Common myeloid progenitor, CD34-positive (primary cell): ENCODE data around the gene SLC38A10.

Experiments used
- CTCF ChIA-PET: fragments of 350-600 bp; sonication (Branson Sonifier 250); formaldehyde crosslinking; loops from one replicate; lab custom pipeline; 2021; ENCODE audit warnings: antibody characterized with exemption; lab: Charles Lee
- POLR2A ChIA-PET: fragments of 350-600 bp; sonication (Branson Sonifier 250); formaldehyde crosslinking; loops from one replicate; lab custom pipeline; 2021; ENCODE audit warnings: antibody characterized with exemption; lab: Charles Lee
- DNase-seq, 3 donors: peaks; one replicate each; pipeline versions ENCODE4 v3.0.0 to v3.0.0-alpha.2; 2013
- H3K27ac ChIP-seq, 2 experiments: 1 replicate in 1 of 2; 2 replicates in 1 of 2; pipeline ENCODE4 v1.7.0; 2013; ENCODE audit warnings: inconsistent platforms in 2 of 2, low read length in 2 of 2, mild to moderate bottlenecking in 2 of 2, low read depth in 1 of 2, moderate library complexity in 1 of 2; ENCODE audit not compliant: severe bottlenecking in 2 of 2, insufficient read depth in 1 of 2, poor library complexity in 1 of 2
- H3K27me3 ChIP-seq, 5 experiments: replicated peaks in 2 of 5; 1 replicate in 3 of 5; 2 replicates in 2 of 5; pipeline versions ENCODE4 v1.6.1 to v1.7.0; 2013; ENCODE audit warnings: low read length in 4 of 5, mild to moderate bottlenecking in 2 of 5, moderate library complexity in 2 of 5, inconsistent platforms in 1 of 5; ENCODE audit not compliant: insufficient read depth in 5 of 5, control insufficient read depth in 4 of 5
- H3K36me3 ChIP-seq, 4 experiments: 1 replicate in 2 of 4; 2 replicates in 2 of 4; pipeline versions ENCODE4 v1.6.1 to v1.7.0; 2013; ENCODE audit warnings: low read length in 3 of 4, control low read depth in 1 of 4, mild to moderate bottlenecking in 1 of 4; ENCODE audit not compliant: control insufficient read depth in 4 of 4, insufficient read depth in 4 of 4
- H3K4me1 ChIP-seq, 4 experiments: 1 replicate in 3 of 4; 2 replicates in 1 of 4; pipeline versions ENCODE4 v1.6.1 to v1.7.1; 2013; ENCODE audit warnings: low read length in 3 of 4, mild to moderate bottlenecking in 3 of 4, control low read depth in 1 of 4, inconsistent platforms in 1 of 4, moderate library complexity in 1 of 4; ENCODE audit not compliant: control insufficient read depth in 4 of 4, insufficient read depth in 4 of 4; ENCODE audit errors: control extremely low read depth in 1 of 4
- H3K4me3 ChIP-seq, 7 experiments: 1 replicate in 4 of 7; 2 replicates in 3 of 7; pipeline versions ENCODE4 v1.5.1 to v1.7.0; 2013; ENCODE audit warnings: mild to moderate bottlenecking in 7 of 7, low read length in 6 of 7, moderate library complexity in 6 of 7, inconsistent platforms in 2 of 7, low read depth in 2 of 7, control low read depth in 1 of 7; ENCODE audit not compliant: insufficient read depth in 4 of 7, control insufficient read depth in 1 of 7; ENCODE audit errors: extremely low read depth in 1 of 7
- H3K9me3 ChIP-seq, 5 experiments: 1 replicate in 4 of 5; 2 replicates in 1 of 5; pipeline versions ENCODE4 v1.6.1 to v1.7.1; 2013; ENCODE audit warnings: low read length in 4 of 5, mild to moderate bottlenecking in 2 of 5, inconsistent platforms in 1 of 5, low read depth in 1 of 5, moderate library complexity in 1 of 5; ENCODE audit not compliant: control insufficient read depth in 4 of 5, insufficient read depth in 2 of 5; ENCODE audit errors: control extremely low read depth in 1 of 5
- WGBS: methylation state at CpG from one replicate; pipeline ENCODE4 v1.1.5; 2013; ENCODE audit not compliant: insufficient coverage; 5-methylcytosine and 5-hydroxymethylcytosine counted together

Gene SLC38A10

GRCh38 chr17:81213978-81214377, 81.1 kb downstream of the SLC38A10 start:
- 95% methylated on average over 4 of the region's 8 CpGs for WGBS
- Histone ChIP-seq H3K4me1 (peaks cover 0 to 17% (median 10%) of the 10 kb centered on the region in 4 experiments), H3K9me3 (no peaks in the 10 kb centered on the region), H3K27me3 (no peaks in the 10 kb centered on the region), H3K4me3 (no peak overlapping the region), H3K36me3 (peaks cover 2 to 23% (median 17%) of the 10 kb centered on the region in 4 experiments), H3K27ac (no peak overlapping the region)
- DNase-seq = no peak
- POLR2A ChIA-PET = no interaction called here
- CTCF ChIA-PET = no interaction called here

GRCh38 chr17:81212365-81212764, 82.7 kb downstream of the SLC38A10 start:
- H3K9me3 ChIP-seq = no peaks in the 10 kb centered on the region
- no peak for DNase-seq
- ChIA-PET CTCF (interaction anchor here (1.1 kb wide), 1 partner anchor 68 kb away, joined by 3 read pairs; no protein-coding TSS in a partner anchor), POLR2A (no interaction called here)
- 98% methylated on average over 5 of the region's 9 CpGs for WGBS
- peaks cover 0 to 21% (median 12%) of the 10 kb centered on the region in 4 experiments for H3K4me1 ChIP-seq
- no peak overlapping the region for H3K27ac ChIP-seq
- no peak overlapping the region for H3K4me3 ChIP-seq
- H3K36me3 ChIP-seq = peaks cover 2 to 18% (median 8%) of the 10 kb centered on the region in 4 experiments
- no peaks in the 10 kb centered on the region for H3K27me3 ChIP-seq

GRCh38 chr17:81210868-81211267, 84.2 kb downstream of the SLC38A10 start:
- DNase-seq = peak in 2 of 3 donors; percentile 20 to 31
- ChIA-PET POLR2A (no interaction called here), CTCF (interaction anchor here (0.7 to 1.9 kb wide), 4 partner anchors 11 to 68 kb away, joined by 3 to 10 read pairs (median 4); no protein-coding TSS in a partner anchor)
- peaks cover 0 to 24% (median 14%) of the 10 kb centered on the region in 4 experiments for H3K4me1 ChIP-seq
- H3K4me3 ChIP-seq = peak overlapping the region in 3 of 7 experiments; percentile 19 to 52 (median 23)
- no peaks in the 10 kb centered on the region for H3K9me3 ChIP-seq
- no peaks in the 10 kb centered on the region for H3K27me3 ChIP-seq
- 21% methylated on average over 13 of the region's 14 CpGs for WGBS
- H3K27ac ChIP-seq = no peak overlapping the region
- peaks cover 0 to 19% (median 2%) of the 10 kb centered on the region in 4 experiments for H3K36me3 ChIP-seq

GRCh38 chr17:81210466-81210865, 84.6 kb downstream of the SLC38A10 start:
- 24% methylated on average over 8 of the region's 10 CpGs for WGBS
- Histone ChIP-seq H3K9me3 (no peaks in the 10 kb centered on the region), H3K4me1 (peaks cover 0 to 24% (median 14%) of the 10 kb centered on the region in 4 experiments), H3K36me3 (peaks cover 0 to 19% (median 3%) of the 10 kb centered on the region in 4 experiments), H3K27ac (no peak overlapping the region), H3K27me3 (no peaks in the 10 kb centered on the region), H3K4me3 (peak overlapping the region in 3 of 7 experiments; percentile 19 to 52 (median 23))
- POLR2A ChIA-PET = no interaction called here
- CTCF ChIA-PET = interaction anchor here (0.7 to 1.9 kb wide), 4 partner anchors 11 to 68 kb away, joined by 3 to 10 read pairs (median 4); no protein-coding TSS in a partner anchor
- no peak for DNase-seq

- H3K36me3 ChIP-seq = peaks cover 0 to 23% (median 7%) of the 10 kb centered on the region in 4 experiments
- POLR2A ChIA-PET = no interaction called here
- H3K27ac ChIP-seq = no peak overlapping the region
- no peaks in the 10 kb centered on the region for H3K9me3 ChIP-seq
- H3K4me1 ChIP-seq = peaks cover 0 to 24% (median 14%) of the 10 kb centered on the region in 4 experiments
- H3K27me3 ChIP-seq = no peaks in the 10 kb centered on the region
- no peak overlapping the region for H3K4me3 ChIP-seq
- WGBS = 93% methylated on average over 6 of the region's 16 CpGs
- no peak for DNase-seq
- CTCF ChIA-PET = interaction anchor here (1.5 kb wide), 1 partner anchor 67 kb away, joined by 7 read pairs; no protein-coding TSS in a partner anchor
Observed at GRCh38 chr17:81209141-81209540, 86.0 kb downstream of the SLC38A10 start.

GRCh38 chr17:81208651-81209050, 86.5 kb downstream of the SLC38A10 start:
- H3K4me1 ChIP-seq = peaks cover 0 to 24% (median 14%) of the 10 kb centered on the region in 4 experiments
- CTCF ChIA-PET = interaction anchor here (1.5 kb wide), 1 partner anchor 66 kb away, joined by 7 read pairs; no protein-coding TSS in a partner anchor
- no peaks in the 10 kb centered on the region for H3K9me3 ChIP-seq
- WGBS = 97% methylated on average over 10 of the region's 10 CpGs
- POLR2A ChIA-PET = no interaction called here
- peaks cover 0 to 27% (median 11%) of the 10 kb centered on the region in 4 experiments for H3K36me3 ChIP-seq
- no peak for DNase-seq
- no peak overlapping the region for H3K4me3 ChIP-seq
- H3K27me3 ChIP-seq = no peaks in the 10 kb centered on the region
- H3K27ac ChIP-seq = no peak overlapping the region
